G401 (cell line): ENCODE measurements around the gene RUNX1. TPM values are rescaled to one million over a fixed set of nuclear protein-coding genes. Genes with fewer than 3 reads are reported as not detected.

Experiments used
- DNase-seq: peaks from one replicate; pipeline ENCODE4 v3.0.0-alpha.2; 2015; ENCODE audit warnings: low spot score
- in situ Hi-C: cut with HindIII; loops from 2 replicates; pipeline ENCODE4 v1.10.0; 2016; ENCODE audit warnings: low sequenced_read_pairs, mixed read lengths
- total RNA-seq: library from RNA; depleted of rRNA; stranded (reverse); fragments of >200 nt; shearing (Covaris generic); gene quantifications from 2 replicates; pipeline ENCODE4 v1.2.3, GENCODE V29; 2014

RUNX1 gene
- total RNA-seq, 1 experiment from 2014 or later: not detected

GRCh38 chr21:35023396-35024070 lies 25.6 kb downstream of the RUNX1 start:
- DNase-seq: no peak
- in situ Hi-C loops: no loop called here

DNA sequence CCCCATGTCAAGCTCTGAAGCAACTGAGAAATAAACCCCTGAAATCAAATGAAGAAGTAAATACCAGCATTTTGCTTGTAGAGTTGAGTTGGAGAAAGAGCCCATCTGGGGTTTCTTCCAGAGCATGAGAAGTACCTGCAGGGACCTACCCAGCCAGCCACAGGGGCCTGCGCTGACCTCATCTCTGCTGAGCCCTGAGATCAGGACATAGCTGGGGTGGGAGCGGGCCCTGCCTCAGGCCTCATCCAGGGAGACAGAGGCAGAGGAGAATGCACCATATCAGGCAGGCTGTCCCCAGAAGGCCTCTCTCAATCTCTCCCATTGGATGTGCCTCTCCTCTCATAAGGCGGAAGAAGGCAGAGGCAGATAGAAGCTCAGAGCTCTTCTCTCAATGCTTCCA lies 27.6 kb downstream of the RUNX1 start:
- in situ Hi-C loops: no loop called here
- DNase-seq: no peak

DNA sequence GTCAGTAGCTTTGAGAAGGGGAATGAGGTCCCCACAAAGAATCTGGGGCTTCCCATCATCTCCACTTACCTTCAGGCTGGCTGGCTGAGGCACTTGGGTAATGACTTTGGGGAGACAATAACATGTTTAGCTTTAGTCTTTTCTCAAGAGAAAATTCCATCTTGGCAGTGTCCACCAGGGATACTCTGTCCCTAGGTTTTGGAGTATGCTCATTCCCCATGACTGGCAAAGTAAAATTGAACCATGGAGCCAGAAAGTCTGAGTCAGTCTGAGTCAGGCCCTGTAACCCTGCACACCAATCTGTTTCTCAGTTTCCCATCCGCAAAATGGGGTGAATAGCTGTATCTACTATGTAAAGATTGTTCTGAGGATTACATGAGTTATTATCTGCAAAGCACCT lies 28.2 kb downstream of the RUNX1 start:
- in situ Hi-C loops: no loop called here
- no peak for DNase-seq

DNA sequence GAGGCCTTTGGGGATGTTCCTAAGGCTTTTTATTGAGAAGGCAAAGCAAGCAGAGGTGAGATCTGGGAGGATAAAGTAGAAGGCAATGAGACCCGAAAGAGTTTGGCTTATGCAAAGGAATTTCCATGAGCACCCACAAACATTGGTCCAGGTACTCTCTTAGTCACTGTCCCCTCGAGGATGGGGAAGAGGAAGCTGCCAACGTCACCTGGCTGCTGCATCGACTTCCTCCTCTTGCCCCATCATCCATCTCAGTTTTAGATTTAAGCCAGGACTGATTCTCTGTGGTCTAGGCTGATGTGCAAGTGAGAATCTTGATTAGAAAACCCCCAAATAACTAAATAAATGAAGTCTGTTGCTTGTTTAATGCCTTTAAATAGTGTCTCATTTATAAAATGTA lies 28.7 kb downstream of the RUNX1 start:
- in situ Hi-C loops: no loop called here
- no peak for DNase-seq

GRCh38 chr21:35019631-35020032 lies 29.5 kb downstream of the RUNX1 start:
- in situ Hi-C loops: no loop called here

DNA sequence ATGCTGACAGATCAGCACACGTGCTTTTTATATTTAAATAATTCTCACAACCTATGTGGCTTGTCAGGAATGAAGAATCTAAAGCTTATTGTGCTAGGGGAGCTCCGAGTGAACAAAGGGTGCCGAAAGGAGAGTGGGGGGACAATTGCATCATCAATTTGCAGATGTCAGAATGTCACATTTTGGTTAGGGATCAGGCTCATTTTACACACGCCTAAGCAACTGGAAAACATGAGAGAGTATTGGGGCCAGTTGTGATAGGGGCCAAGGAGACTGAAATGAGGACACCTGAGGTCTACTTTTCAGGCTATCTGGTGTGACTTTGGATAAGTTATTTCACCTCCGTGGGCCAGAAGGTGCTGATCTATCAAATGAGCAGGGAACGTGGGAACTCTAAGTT lies 31.8 kb downstream of the RUNX1 start:
- in situ Hi-C loops: no loop called here
- DNase-seq: no peak

More at GRCh38 chr21:35019631-35020032, 29.5 kb downstream of the RUNX1 start:
- DNase-seq: no peak

DNA sequence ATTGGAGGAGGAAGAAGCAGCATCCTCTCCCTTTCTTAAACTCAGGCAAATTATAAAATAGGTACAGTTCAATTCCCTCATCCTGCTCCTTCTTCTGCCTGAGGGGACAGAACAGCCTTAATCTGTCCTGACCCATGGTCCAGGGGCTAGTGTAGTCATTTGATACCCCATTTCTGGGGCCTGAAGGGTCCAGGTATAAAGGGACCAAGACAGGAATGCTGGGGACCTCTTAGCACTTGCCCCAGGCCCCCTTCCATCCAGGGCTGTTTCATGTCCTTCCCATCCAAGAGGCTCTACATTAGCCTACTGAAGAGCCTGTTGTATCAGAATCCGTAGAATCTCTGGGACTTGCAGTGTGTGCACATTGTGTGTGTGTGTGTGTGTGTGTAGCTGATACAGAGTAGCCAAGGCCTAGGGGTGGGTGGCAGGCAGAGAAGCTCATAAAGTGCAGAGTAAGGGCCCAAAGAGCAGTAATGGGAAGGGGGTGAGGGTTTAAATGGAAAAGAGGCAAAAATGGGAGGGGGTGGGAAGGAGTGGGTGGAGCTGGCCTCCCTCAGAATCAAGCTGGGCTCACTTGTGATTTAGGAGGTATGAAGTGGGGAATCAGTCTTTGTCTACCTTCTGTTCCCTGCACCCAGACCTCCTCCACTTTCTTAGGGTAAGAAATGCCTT lies 32.4 kb downstream of the RUNX1 start:
- DNase-seq: no peak
- in situ Hi-C loops: no loop called here

DNA sequence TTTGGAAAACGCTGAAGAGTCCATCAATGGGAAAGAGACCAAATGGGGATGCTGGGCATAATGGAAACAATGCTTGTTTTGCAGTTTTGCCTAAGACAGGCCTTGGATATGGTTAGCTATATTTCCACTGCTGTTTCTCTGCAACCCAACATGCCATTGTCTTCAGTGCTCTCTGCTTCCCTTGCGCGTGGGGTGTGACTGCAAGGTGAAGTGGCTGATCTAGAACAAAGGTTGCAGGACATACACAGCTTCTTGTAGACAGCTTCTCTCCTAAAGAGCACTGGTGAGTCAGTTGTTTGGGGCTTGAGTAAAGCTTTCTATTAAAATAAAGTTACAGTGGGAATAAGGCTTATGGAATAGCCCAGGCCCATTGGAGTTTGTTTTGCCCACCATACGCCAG lies 33.0 kb downstream of the RUNX1 start:
- no peak for DNase-seq
- in situ Hi-C loops: no loop called here

DNA sequence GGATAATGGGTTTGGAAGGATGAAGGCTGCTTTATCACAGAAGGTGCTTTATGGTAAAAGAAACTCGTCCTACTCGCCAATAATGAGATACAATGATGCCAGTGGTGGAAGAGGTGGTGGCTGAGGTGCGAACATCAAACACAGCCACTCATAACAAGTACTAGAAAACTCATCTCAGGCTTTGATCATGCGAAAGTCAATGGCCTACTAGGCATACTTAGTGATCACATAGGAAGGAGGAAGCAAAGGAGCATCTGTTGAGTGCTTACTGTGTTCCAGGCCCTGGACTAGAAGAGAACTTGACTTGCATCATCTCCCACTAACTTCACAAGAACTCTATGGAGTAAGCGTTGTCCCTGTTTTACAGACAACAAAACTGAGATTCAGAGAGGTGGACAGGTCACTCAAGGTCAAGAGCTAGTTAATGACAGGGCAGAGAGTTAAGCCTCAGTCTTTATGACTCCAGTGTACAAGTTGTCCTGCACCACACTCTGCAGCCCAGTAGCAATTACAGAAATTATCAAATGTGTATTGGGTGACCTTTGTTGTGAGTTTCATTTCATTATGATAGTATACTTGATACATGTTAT lies 33.6 kb downstream of the RUNX1 start:
- in situ Hi-C loops: no loop called here
- DNase-seq: no peak

- no peak for DNase-seq
- in situ Hi-C loops: no loop called here
Measured at GRCh38 chr21:35014302-35015041, 34.6 kb downstream of the RUNX1 start.

GRCh38 chr21:35011681-35012080 lies 37.4 kb downstream of the RUNX1 start:
- DNase-seq: no peak
- in situ Hi-C loops: no loop called here

DNA sequence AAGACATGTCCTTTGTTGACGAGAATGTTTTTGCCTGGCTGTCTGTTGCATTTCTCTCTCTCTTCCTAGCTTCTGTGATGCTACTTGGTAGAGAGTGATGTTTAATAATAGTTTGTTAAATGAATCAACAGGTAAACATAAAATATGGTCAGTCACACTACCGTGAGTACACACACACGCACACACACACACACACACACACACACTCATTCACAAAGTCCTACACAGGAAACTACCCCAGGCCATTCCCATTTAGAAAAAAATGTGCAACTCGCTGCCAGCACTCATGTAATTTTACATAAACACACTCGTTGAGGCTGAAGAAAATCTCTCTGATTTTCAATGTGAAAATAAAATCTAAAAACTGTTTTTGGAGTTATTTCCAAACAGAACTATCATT lies 38.7 kb downstream of the RUNX1 start:
- in situ Hi-C loops: no loop called here
- no peak for DNase-seq

GRCh38 chr21:35007348-35007747 lies 41.8 kb downstream of the RUNX1 start:
- in situ Hi-C loops: no loop called here
- DNase-seq: no peak

DNA sequence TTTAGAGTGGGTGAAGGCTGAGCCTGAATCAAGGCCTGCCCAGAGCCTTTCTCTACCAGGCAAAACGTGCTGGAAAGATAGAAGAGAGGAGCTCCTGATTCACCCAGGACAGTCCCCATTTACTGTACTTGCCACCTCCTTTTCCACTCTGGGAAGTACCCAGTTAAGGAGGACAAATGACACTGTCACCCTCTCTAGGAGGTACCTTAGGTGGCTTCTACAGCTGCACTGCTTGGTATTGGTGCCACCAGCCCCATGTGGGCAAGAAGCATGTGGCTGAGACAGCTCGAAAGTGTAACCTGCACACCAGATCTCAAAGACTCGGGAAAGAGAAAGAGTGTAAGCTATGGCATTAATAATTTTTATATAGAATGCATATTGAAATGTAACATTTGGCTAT lies 42.3 kb downstream of the RUNX1 start:
- in situ Hi-C loops: no loop called here
- DNase-seq: no peak

DNA sequence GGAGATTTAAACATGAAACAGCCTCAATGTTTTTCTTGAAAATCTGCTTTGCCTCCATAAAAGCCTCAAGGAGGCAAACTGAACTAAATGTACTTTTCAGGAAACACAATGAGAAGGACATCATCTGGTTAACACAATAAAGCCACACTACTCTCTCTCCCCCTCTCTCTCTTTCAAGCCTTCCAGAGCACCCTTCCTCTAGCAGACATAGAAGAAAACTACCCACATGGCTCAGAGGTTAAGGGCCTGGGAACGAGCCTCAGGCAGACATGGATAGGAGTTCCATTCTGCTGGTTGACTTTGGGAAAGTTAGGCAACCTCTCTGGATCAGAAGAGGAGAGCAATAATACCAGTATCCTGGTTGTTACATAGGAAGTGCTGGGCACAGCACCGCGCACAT lies 42.9 kb downstream of the RUNX1 start:
- DNase-seq: no peak
- in situ Hi-C loops: no loop called here

- DNase-seq: no peak
- in situ Hi-C loops: no loop called here
Measured at GRCh38 chr21:35005560-35006224, 43.4 kb downstream of the RUNX1 start.

DNA sequence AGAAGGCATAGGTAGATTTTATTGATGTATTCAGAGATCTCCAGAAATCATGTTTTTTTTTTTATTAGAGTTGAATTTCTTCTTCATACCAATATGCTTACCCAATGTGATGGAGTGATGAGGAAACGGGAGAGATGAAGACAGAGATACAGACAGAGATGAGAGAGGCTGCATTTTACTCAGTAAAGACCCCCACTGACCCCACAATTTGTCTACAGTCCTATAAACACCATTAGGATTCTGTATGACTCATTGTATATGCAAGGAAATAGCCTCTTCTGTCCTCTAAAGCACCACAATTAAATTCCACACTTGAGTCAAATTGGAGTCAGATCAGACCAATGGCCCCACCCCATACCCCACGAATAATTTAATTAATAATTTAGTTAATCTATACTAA lies 44.0 kb downstream of the RUNX1 start:
- no peak for DNase-seq
- in situ Hi-C loops: no loop called here

DNA sequence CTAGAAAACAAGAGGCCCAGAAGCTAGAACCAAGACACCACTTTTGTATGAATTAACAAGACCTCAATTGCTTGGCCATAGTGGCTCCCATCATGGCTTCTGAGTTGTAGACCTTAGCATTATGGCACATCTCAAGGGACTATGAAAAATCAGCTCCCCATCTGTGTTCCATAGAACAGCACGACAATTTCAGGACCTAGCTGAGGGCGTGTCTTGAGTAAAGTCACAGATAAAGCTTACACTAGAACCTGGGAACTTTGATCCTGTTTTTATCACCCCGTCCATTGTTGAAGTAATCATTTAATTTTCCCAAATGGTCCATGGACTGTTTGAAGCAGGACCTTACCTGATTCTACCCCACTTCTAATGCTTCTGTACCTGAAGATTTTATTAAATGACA lies 44.8 kb downstream of the RUNX1 start:
- DNase-seq: no peak
- in situ Hi-C loops: no loop called here

DNA sequence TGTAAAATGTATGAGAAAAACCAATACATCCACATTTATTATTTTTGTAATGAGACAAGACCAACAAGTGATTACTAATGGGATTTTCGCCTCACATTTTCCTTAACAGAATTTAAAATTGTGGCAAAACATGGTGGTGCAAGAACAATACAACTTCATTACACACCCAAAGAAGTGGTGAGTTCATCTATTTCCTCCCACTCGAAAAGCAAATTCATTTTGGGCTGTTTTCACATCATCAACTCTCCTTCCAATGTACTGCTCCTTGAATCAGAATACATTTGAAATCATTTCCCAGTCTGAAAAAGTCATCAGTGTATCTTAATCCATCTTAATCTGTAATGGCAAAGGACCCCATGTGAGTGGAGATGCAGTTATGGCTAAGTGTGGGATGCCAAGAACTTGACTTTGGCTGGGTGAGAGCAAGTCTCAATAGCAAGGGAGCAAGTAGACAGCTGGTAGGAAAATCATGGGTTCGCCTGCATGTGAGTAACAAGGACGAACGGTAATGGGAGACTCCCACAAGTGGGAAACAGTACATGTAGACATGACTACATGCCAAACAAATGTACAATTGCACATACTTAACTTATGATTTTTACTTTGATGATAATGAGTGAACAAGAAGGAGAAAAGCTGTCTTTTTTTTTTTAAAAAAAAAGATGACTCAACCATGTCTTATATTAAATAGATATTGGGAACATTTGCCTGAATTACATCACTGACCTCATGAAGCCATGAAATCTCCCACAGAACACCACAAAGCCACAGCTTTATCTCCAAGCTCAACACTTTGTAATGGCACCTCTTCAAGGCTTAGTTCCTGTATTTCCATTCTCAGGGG lies 46.0 kb downstream of the RUNX1 start:
- in situ Hi-C loops: no loop called here
- DNase-seq: no peak
